Endothelial cell of umbilical vein (primary cell): ENCODE results near the gene AMELY. TPM values are rescaled to one million over a fixed set of nuclear protein-coding genes. Genes with fewer than 3 reads are reported as not detected.

ENCODE experiments used
- BruUV-seq: library from RNA; stranded (reverse); fragments of 400-500 nt; replicated peaks from 2 replicates; lab custom pipeline; 2021; lab: Mats Ljungman, UMichigan
- CTCF ChIA-PET: fragments of 300-600, 350-600 bp; sonication (Branson Sonifier 250); formaldehyde crosslinking; loops from one replicate; lab custom pipeline; 2021; ENCODE audit warnings: antibody characterized with exemption, inconsistent platforms; lab: Charles Lee
- POLR2A ChIA-PET: fragments of 300-600, 350-600 bp; sonication (Branson Sonifier 250); formaldehyde crosslinking; loops from one replicate; lab custom pipeline; 2021; ENCODE audit warnings: antibody characterized with exemption, inconsistent platforms; lab: Charles Lee
- DNase-seq: peaks from one replicate; pipeline ENCODE4 v3.0.0-alpha.2; 2011; ENCODE audit warnings: low read depth, low spot score
- FAIRE-seq: peaks from 2 replicates; lab custom pipeline; 2011; peaks lifted over from hg19 to GRCh38; lab: Jason Lieb, UNC
- H2AFZ ChIP-seq: 2 replicates; pipeline ENCODE4 v1.6.0; 2012; ENCODE audit warnings: low read depth, low read length, control low read depth, inconsistent platforms
- H3K27ac ChIP-seq: 2 replicates; pipeline ENCODE4 v1.5.1; 2011; ENCODE audit warnings: low read depth, mild to moderate bottlenecking, control low read depth, low read length, moderate library complexity; ENCODE audit not compliant: insufficient read depth
- H3K27me3 ChIP-seq, 2 experiments: 2 replicates each; pipeline versions ENCODE4 v1.6.0 to v1.6.1; 2011; ENCODE audit warnings: low read length in 2 of 2, mixed read lengths in 1 of 2; ENCODE audit not compliant: control insufficient read depth in 2 of 2, insufficient read depth in 2 of 2
- H3K36me3 ChIP-seq, 2 experiments: 2 replicates in 1 of 2; 3 replicates in 1 of 2; pipeline ENCODE4 v1.5.1; 2011; ENCODE audit warnings: low read length in 2 of 2, mild to moderate bottlenecking in 1 of 2, moderate library complexity in 1 of 2; ENCODE audit not compliant: control insufficient read depth in 2 of 2, insufficient read depth in 2 of 2; ENCODE audit errors: extremely low read depth in 1 of 2
- H3K4me1 ChIP-seq: 3 replicates; pipeline ENCODE4 v1.5.1; 2011; ENCODE audit warnings: mild to moderate bottlenecking, low read length; ENCODE audit not compliant: control insufficient read depth, insufficient read depth; ENCODE audit errors: extremely low read depth
- H3K4me2 ChIP-seq: 2 replicates; pipeline ENCODE4 v1.6.1; 2011; ENCODE audit warnings: low read length, control low read depth, mixed read lengths; ENCODE audit not compliant: insufficient read depth
- H3K4me3 ChIP-seq, 3 experiments: fragments of 200-600 bp in 1 of 3; sonication (generic), shearing (Covaris generic) in 1 of 3; replicated peaks in 1 of 3; 2 replicates each; pipeline ENCODE4 v1.5.1; 2011 to 2016; ENCODE audit warnings: control low read depth in 3 of 3, low read length in 3 of 3, mild to moderate bottlenecking in 2 of 3, inconsistent platforms in 1 of 3, low read depth in 1 of 3, moderate library complexity in 1 of 3; ENCODE audit not compliant: insufficient read depth in 1 of 3
- H3K79me2 ChIP-seq: 2 replicates; pipeline ENCODE4 v1.6.0; 2012; ENCODE audit warnings: low read length, inconsistent platforms; ENCODE audit not compliant: control insufficient read depth, insufficient read depth
- H3K9ac ChIP-seq: replicated peaks from 2 replicates; pipeline ENCODE3; 2011; ENCODE audit warnings: low read length, control low read depth; ENCODE audit not compliant: insufficient read depth; ENCODE audit errors: extremely low read depth
- H3K9me1 ChIP-seq: replicated peaks from 3 replicates; pipeline ENCODE4 v1.6.0; 2011; ENCODE audit warnings: mild to moderate bottlenecking, low read length; ENCODE audit not compliant: control insufficient read depth, insufficient read depth; ENCODE audit errors: extremely low read depth
- H3K9me3 ChIP-seq: replicated peaks from 2 replicates; pipeline ENCODE4 v1.5.1; 2012; ENCODE audit warnings: low read length, inconsistent platforms; ENCODE audit not compliant: control insufficient read depth, insufficient read depth
- H4K20me1 ChIP-seq: replicated peaks from 2 replicates; pipeline ENCODE3; 2011; ENCODE audit warnings: mild to moderate bottlenecking, low read length; ENCODE audit not compliant: control insufficient read depth, insufficient read depth; ENCODE audit errors: extremely low read depth
- CTCF ChIP-seq, 2 donors: IDR thresholded peaks; 1 replicate in 1 of 2; 2 replicates in 1 of 2; pipeline ENCODE4 v1.5.1; 2011; ENCODE audit warnings: low read length in 2 of 2, mild to moderate bottlenecking in 2 of 2, moderate library complexity in 2 of 2, control low read depth in 1 of 2, inconsistent platforms in 1 of 2, low read depth in 1 of 2; ENCODE audit not compliant: insufficient read depth in 1 of 2; ENCODE audit errors: extremely low read depth in 1 of 2
- EZH2 ChIP-seq: IDR thresholded peaks from 2 replicates; pipeline ENCODE4 v1.6.1; 2012; ENCODE audit warnings: borderline replicate concordance, low read depth, mild to moderate bottlenecking, moderate library complexity, low read length, inconsistent platforms; ENCODE audit not compliant: severe bottlenecking
- FOS ChIP-seq: IDR thresholded peaks from 2 replicates; pipeline ENCODE4 v1.6.1; 2011; ENCODE audit warnings: mild to moderate bottlenecking, low read length, moderate library complexity, borderline replicate concordance; ENCODE audit not compliant: insufficient read depth
- GATA2 ChIP-seq: IDR thresholded peaks from 2 replicates; pipeline ENCODE4 v1.7.0; 2011; ENCODE audit warnings: low read depth, mild to moderate bottlenecking, moderate library complexity, mixed read lengths, low read length; ENCODE audit not compliant: insufficient read length, insufficient read depth
- JUN ChIP-seq: IDR thresholded peaks from 2 replicates; pipeline ENCODE4 v1.6.1; 2011; ENCODE audit warnings: borderline replicate concordance, low read depth; ENCODE audit not compliant: insufficient read length, insufficient read depth
- MAX ChIP-seq: IDR thresholded peaks from 2 replicates; pipeline ENCODE4 v1.6.1; 2011; ENCODE audit not compliant: insufficient read depth, insufficient read length
- MYC ChIP-seq: IDR thresholded peaks from one replicate; pipeline ENCODE4 v1.6.1; 2011; ENCODE audit warnings: mild to moderate bottlenecking, low read depth, low read length
- POLR2A ChIP-seq: IDR thresholded peaks from 2 replicates; pipeline ENCODE4 v1.6.1; 2012; ENCODE audit warnings: low read depth, mild to moderate bottlenecking, control low read depth, low read length
- POLR2AphosphoS5 ChIP-seq: IDR thresholded peaks from 2 replicates; pipeline ENCODE4 v1.6.1; 2012; ENCODE audit warnings: low read depth, mild to moderate bottlenecking, control low read depth, low read length, moderate library complexity; ENCODE audit not compliant: insufficient read depth
- dilution Hi-C: fragments of 300-500 bp; cut with MboI; formaldehyde crosslinking; loops from one replicate; pipeline ENCODE4 v1.15.0; 2019; ENCODE audit warnings: low sequenced_read_pairs; ENCODE audit not compliant: extremely low pct_ligation_motif_present
- intact Hi-C: fragments of 100-400 bp; cut with micrococcal nuclease; formaldehyde crosslinking; loops from one replicate; pipeline ENCODE4 v1.10.0; 2022
- polyA plus RNA-seq, 4 experiments: library from polyadenylated mRNA; depleted of rRNA in 3 of 4; stranded (reverse) in 3 of 4; unstranded in 1 of 4; fragments of >200 nt; gene quantifications; 2 replicates each; pipeline versions ENCODE4 v1.2.1 to v1.2.3, GENCODE V29; 2011 to 2012; ENCODE audit warnings: missing spikeins in 1 of 4
- total RNA-seq: library from RNA; stranded (reverse); gene quantifications from 2 replicates; pipeline ENCODE4 v1.2.3, GENCODE V29; 2021

AMELY gene
- total and polyA plus RNA-seq, 2 donors (not counting 3 experiments of a cell fraction or from before 2014, with no cell fraction given): not detected

- no peak for TF ChIP-seq MAX
- no peak for TF ChIP-seq FOS
- no peak for TF ChIP-seq GATA2
- no peak for TF ChIP-seq POLR2A
- no peak for TF ChIP-seq EZH2
- no peak for TF ChIP-seq CTCF (IDR thresholded peaks at IDR 0.05; ENCODE audit: extremely low read depth in 1 of 2, insufficient read depth in 1 of 2, low read depth in 1 of 2, low read length in 2 of 2)
- TF ChIP-seq POLR2AphosphoS5: no peak
- TF ChIP-seq JUN: no peak
- TF ChIP-seq MYC: no peak
- no peaks in the 10 kb centered on the region for H3K36me3 ChIP-seq
- no peaks in the 10 kb centered on the region for H4K20me1 ChIP-seq
- H3K9ac ChIP-seq: no peak overlapping the region
- dilution Hi-C loops (no loop called here), intact Hi-C loops (no loop called here)
- CTCF ChIA-PET: no interaction called here
- no TSS peak for BruUV-seq
- H3K27ac ChIP-seq: no peak overlapping the region
- no peak overlapping the region for H3K4me3 ChIP-seq
- FAIRE-seq: no peak
- H3K27me3 ChIP-seq: no peaks in the 10 kb centered on the region
- POLR2A ChIA-PET: no interaction called here
- H3K4me2 ChIP-seq: no peak overlapping the region
- no peaks in the 10 kb centered on the region for H3K9me1 ChIP-seq
- H2AFZ ChIP-seq: no peak overlapping the region
- DNase-seq: no peak
- H3K9me3 ChIP-seq: no peaks in the 10 kb centered on the region
- no peaks in the 10 kb centered on the region for H3K4me1 ChIP-seq
- no peaks in the 10 kb centered on the region for H3K79me2 ChIP-seq
These were observed 38.4 kb upstream of the AMELY start for GRCh38 chrY:6949947-6950346.
